K562 (cell line): ENCODE data around the gene NKX6-2. TPM values are rescaled to one million over a fixed set of nuclear protein-coding genes. Genes with fewer than 3 reads are reported as not detected.

ENCODE experiments used
- ATAC-seq: fragments of 200-7000 bp; cut with Tn5 transposase; 3 replicates; pipeline ENCODE4 v1.9.1; 2020; ENCODE audit warnings: moderate library complexity
- BruUV-seq: library from RNA; stranded (reverse); fragments of 400-500 nt; replicated peaks from 2 replicates; lab custom pipeline; 2021; lab: Mats Ljungman, UMichigan
- CTCF ChIA-PET: fragments of 300-600 bp; formaldehyde crosslinking; extraction: SDS; loops from one replicate; lab custom pipeline; 2021; ENCODE audit warnings: low intra/inter-chr PET ratio; lab: Yijun Ruan, JAX
- POLR2A ChIA-PET: fragments of 300-600, 350-650 bp; sonication (Branson Sonifier 250); formaldehyde crosslinking; extraction: SDS; loops from one replicate; lab custom pipeline; 2021; ENCODE audit warnings: antibody characterized with exemption, inconsistent platforms; lab: Yijun Ruan, JAX
- DNase-seq, 4 experiments: peaks; one replicate each; pipeline versions ENCODE4 v3.0.0 to v3.0.0-alpha.2; 2011 to 2018; ENCODE audit warnings: low spot score in 3 of 4, mixed read lengths in 3 of 4; ENCODE audit errors: extremely low read depth in 1 of 4
- FAIRE-seq: peaks from 2 replicates; lab custom pipeline; 2011; peaks lifted over from hg19 to GRCh38; lab: Jason Lieb, UNC
- H2AFZ ChIP-seq: 2 replicates; pipeline ENCODE4 v1.6.0; 2011; ENCODE audit warnings: low read depth, low read length, control low read depth, inconsistent platforms
- H3K27ac ChIP-seq: fragments of 200-600 bp; 3 replicates; pipeline ENCODE4 v1.8.0; 2011; ENCODE audit warnings: low read depth, mild to moderate bottlenecking, control low read depth, inconsistent platforms, low read length, moderate library complexity, mixed read lengths; ENCODE audit errors: extremely low read depth
- H3K27me3 ChIP-seq, 2 experiments: fragments of 300-600 bp in 1 of 2; 2 replicates in 1 of 2; 3 replicates in 1 of 2; pipeline versions ENCODE4 v1.6.0 to v1.8.0; 2011; ENCODE audit warnings: inconsistent platforms in 2 of 2, low read length in 2 of 2, mild to moderate bottlenecking in 1 of 2, mixed read lengths in 1 of 2, moderate library complexity in 1 of 2; ENCODE audit not compliant: control insufficient read depth in 2 of 2, insufficient read depth in 2 of 2
- H3K36me3 ChIP-seq: fragments of 300-600 bp; 3 replicates; pipeline ENCODE4 v1.8.0; 2011; ENCODE audit warnings: mild to moderate bottlenecking, low read length, inconsistent platforms; ENCODE audit not compliant: control insufficient read depth, insufficient read depth
- H3K4me1 ChIP-seq, 2 experiments: fragments of 200-600 bp in 1 of 2; replicated peaks in 1 of 2; 2 replicates in 1 of 2; 3 replicates in 1 of 2; pipeline versions ENCODE4 v1.5.1 to v1.8.0; 2011; ENCODE audit warnings: inconsistent platforms in 2 of 2, low read length in 2 of 2, mild to moderate bottlenecking in 1 of 2, mixed read lengths in 1 of 2, moderate library complexity in 1 of 2; ENCODE audit not compliant: control insufficient read depth in 2 of 2, insufficient read depth in 2 of 2
- H3K4me2 ChIP-seq: 2 replicates; pipeline ENCODE4 v1.6.1; 2011; ENCODE audit warnings: low read length, control low read depth, inconsistent platforms, mixed read lengths; ENCODE audit not compliant: insufficient read depth
- H3K4me3 ChIP-seq: fragments of 200-600 bp; sonication (generic), shearing (Covaris generic); 2 replicates; pipeline ENCODE4 v1.5.1; 2016; ENCODE audit warnings: control low read depth, inconsistent platforms
- H3K79me2 ChIP-seq: fragments of 200-600 bp; 3 replicates; pipeline ENCODE4 v1.8.0; 2011; ENCODE audit warnings: low read length, inconsistent platforms; ENCODE audit not compliant: control insufficient read depth, insufficient read depth
- H3K9ac ChIP-seq, 2 experiments: 2 replicates each; pipeline versions ENCODE4 v1.6.0 to v1.6.1; 2011; ENCODE audit warnings: low read depth in 2 of 2, low read length in 2 of 2, control low read depth in 1 of 2, inconsistent platforms in 1 of 2, mild to moderate bottlenecking in 1 of 2, mixed read lengths in 1 of 2; ENCODE audit not compliant: insufficient read depth in 1 of 2
- H3K9me1 ChIP-seq: one replicate; pipeline ENCODE4 v1.6.0; 2011; ENCODE audit warnings: inconsistent platforms, mild to moderate bottlenecking, low read length, moderate library complexity; ENCODE audit not compliant: control insufficient read depth, insufficient read depth
- H3K9me3 ChIP-seq: replicated peaks from 2 replicates; pipeline ENCODE4 v1.5.1; 2011; ENCODE audit warnings: low read depth, low read length, inconsistent platforms; ENCODE audit not compliant: control insufficient read depth, insufficient read depth
- H4K20me1 ChIP-seq: replicated peaks from 2 replicates; pipeline ENCODE4 v1.6.1; 2011; ENCODE audit warnings: low read length, inconsistent platforms, mixed read lengths; ENCODE audit not compliant: control insufficient read depth, insufficient read depth
- KDM4B ChIP-seq, 2 experiments: fragments of 450-650 bp in 1 of 2; sonication (generic) in 1 of 2; IDR thresholded peaks; 2 replicates each; pipeline ENCODE4 v1.6.1; 2016 to 2017; ENCODE audit warnings: borderline replicate concordance in 2 of 2, antibody characterized with exemption in 1 of 2, low read depth in 1 of 2, mild to moderate bottlenecking in 1 of 2
- MCM5 ChIP-seq: fragments of 450-650 bp; IDR thresholded peaks from 2 replicates; pipeline ENCODE4 v1.6.1; 2016; ENCODE audit warnings: low read depth
- NFE2L1 ChIP-seq: fragments of 450-650 bp; IDR thresholded peaks from 2 replicates; pipeline ENCODE4 v1.6.1; 2016; ENCODE audit warnings: missing genetic modification characterization, low read depth, mild to moderate bottlenecking, missing compliant biosample characterization, moderate library complexity, borderline replicate concordance
- RBM22 ChIP-seq: fragments of 200-400 bp; formaldehyde crosslinking; IDR thresholded peaks from 2 replicates; pipeline ENCODE4 v1.6.1; 2018; ENCODE audit warnings: low read length, low read depth; ENCODE audit not compliant: poor library complexity, severe bottlenecking
- SRSF1 ChIP-seq: fragments of 200-400 bp; formaldehyde crosslinking; IDR thresholded peaks from 2 replicates; pipeline ENCODE4 v1.6.1; 2017; ENCODE audit warnings: mild to moderate bottlenecking, low read depth, low read length, moderate library complexity
- ZNF324 ChIP-seq: fragments of 250-450 bp; sonication (Bioruptor Pico); IDR thresholded peaks from 2 replicates; pipeline ENCODE4 v1.4.0; 2020; ENCODE audit warnings: mild to moderate bottlenecking
- WGBS: fragments of 100-300 bp; shearing (Covaris generic); methylation state at CpG from one replicate; pipeline ENCODE4 v1.1.6; 2016; ENCODE audit warnings: low coverage, mixed read lengths; ENCODE audit not compliant: insufficient coverage; ENCODE audit errors: missing lambda C conversion rate; 5-methylcytosine and 5-hydroxymethylcytosine counted together
- in situ Hi-C: fragments of 300-500 bp; cut with MboI; formaldehyde crosslinking; loops from 4 replicates; pipeline ENCODE4 v1.15.0; 2018; ENCODE audit warnings: inconsistent platforms, mixed read lengths
- intact Hi-C: fragments of 100-400 bp; cut with micrococcal nuclease; formaldehyde crosslinking; loops from 2 replicates; pipeline ENCODE4 v1.14.2; 2022
- polyA plus RNA-seq, 8 experiments: library from polyadenylated mRNA; depleted of rRNA in 4 of 8; stranded (reverse) in 5 of 8; unstranded in 3 of 8; fragments of >200 nt; fragmentation: Nextera tagmentation in 2 of 8; fragmentation: Illumina TruSeq in 1 of 8; extraction: Ambion mirVana in 2 of 8; extraction: Trizol in 1 of 8; gene quantifications; 2 replicates each; pipeline versions ENCODE4 v1.2.1 to v1.2.3, GENCODE V29; 2011 to 2014; ENCODE audit warnings: inconsistent platforms in 1 of 8, missing spikeins in 1 of 8
- total RNA-seq, 7 experiments: library from RNA; depleted of rRNA in 6 of 7; stranded (reverse); fragments of >200 nt in 6 of 7; fragmentation: Illumina TruSeq in 2 of 7; extraction: Trizol in 2 of 7; gene quantifications; 2 replicates each; pipeline versions ENCODE4 v1.2.1 to v1.2.3, GENCODE V29; 2011 to 2021; ENCODE audit warnings: low replicate concordance in 1 of 7

NKX6-2 gene
- total and polyA plus RNA-seq, 9 of the 15 experiments (the other 6 are each of a cell fraction or from before 2014, with no cell fraction given), result 1.0 to 1.6 TPM; not detected in 7

GRCh38 chr10:132735923-132736391 lies 50.0 kb downstream of the NKX6-2 start:
- ChIA-PET POLR2A (no interaction called here), CTCF (no interaction called here)
- no peak overlapping the region for H3K4me2 ChIP-seq
- no peak for TF ChIP-seq NFE2L1
- no peak for TF ChIP-seq ZNF324
- no peak for TF ChIP-seq RBM22
- TF ChIP-seq SRSF1, result no peak
- no peak overlapping the region for H2AFZ ChIP-seq
- intact Hi-C loops (no loop called here), in situ Hi-C loops (no loop called here)
- no peaks in the 10 kb centered on the region for H3K27me3 ChIP-seq
- no peaks in the 10 kb centered on the region for H3K36me3 ChIP-seq
- no TSS peak for BruUV-seq
- H3K4me1 ChIP-seq, result peaks cover 0 to 4% of the 10 kb centered on the region in 2 experiments; a peak in 1 of 5 replicates
- FAIRE-seq (no peak), DNase-seq (no peak), ATAC-seq (no peak)
- H3K27ac ChIP-seq, result no peak overlapping the region
- no peaks in the 10 kb centered on the region for H3K9me1 ChIP-seq
- H4K20me1 ChIP-seq, result no peaks in the 10 kb centered on the region
- 82% methylated on average over 16 of the region's 24 CpGs for WGBS
- no peak overlapping the region; a peak in 1 of 4 replicates for H3K9ac ChIP-seq
- no peaks in the 10 kb centered on the region for H3K79me2 ChIP-seq
- no peak overlapping the region for H3K4me3 ChIP-seq
- no peaks in the 10 kb centered on the region for H3K9me3 ChIP-seq

DNA sequence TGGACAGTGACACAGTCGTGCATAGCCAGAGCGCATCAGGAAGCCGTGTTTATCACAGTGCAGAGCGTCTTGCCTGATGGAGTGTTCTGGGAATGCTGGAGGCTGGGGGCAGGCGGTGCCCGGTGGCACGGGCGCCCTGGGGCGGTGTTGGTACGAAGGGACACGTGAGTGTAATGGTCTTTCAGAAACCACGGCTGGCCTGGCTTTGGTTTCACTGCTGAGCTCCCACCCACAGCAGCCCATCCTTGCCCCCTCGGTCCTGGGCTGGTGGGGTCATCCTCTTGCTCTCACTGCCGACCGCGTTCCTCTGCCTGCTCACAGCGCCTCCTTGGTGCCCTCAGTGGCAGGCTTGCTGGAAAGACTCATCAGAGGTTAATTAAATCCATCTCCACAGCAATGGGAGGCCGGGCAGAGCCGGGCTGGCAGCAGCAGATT lies 50.6 kb downstream of the NKX6-2 start:
- peaks cover 0 to 10% of the 10 kb centered on the region in 2 experiments; a peak in 1 of 5 replicates for H3K4me1 ChIP-seq
- H3K4me3 ChIP-seq, result no peak overlapping the region
- BruUV-seq, result no TSS peak
- H3K4me2 ChIP-seq, result no peak overlapping the region
- in situ Hi-C loops (no loop called here), intact Hi-C loops (no loop called here)
- H3K9me1 ChIP-seq, result no peaks in the 10 kb centered on the region
- no peaks in the 10 kb centered on the region for H3K36me3 ChIP-seq
- H3K79me2 ChIP-seq, result no peaks in the 10 kb centered on the region
- ATAC-seq (no peak), DNase-seq (no peak), FAIRE-seq (no peak)
- ChIA-PET CTCF (no interaction called here), POLR2A (no interaction called here)
- no peak overlapping the region for H2AFZ ChIP-seq
- no peak overlapping the region for H3K9ac ChIP-seq
- no peaks in the 10 kb centered on the region for H3K27me3 ChIP-seq
- TF ChIP-seq KDM4B (IDR thresholded peaks at IDR 0.05; ENCODE audit: borderline replicate concordance in 2 of 2, low read depth in 1 of 2) (no peak), MCM5 (no peak)
- H3K9me3 ChIP-seq, result no peaks in the 10 kb centered on the region
- WGBS, result 38% methylated on average over 17 of the region's 19 CpGs
- H4K20me1 ChIP-seq, result no peaks in the 10 kb centered on the region
- H3K27ac ChIP-seq, result no peak overlapping the region
